ENCODE results near the gene KCNAB1. TPM values are rescaled to one million over a fixed set of nuclear protein-coding genes. Genes with fewer than 3 reads are reported as not detected.

Gene KCNAB1
- total RNA-seq, 1 donor from 2014 or later, result 3.9 TPM

DNA sequence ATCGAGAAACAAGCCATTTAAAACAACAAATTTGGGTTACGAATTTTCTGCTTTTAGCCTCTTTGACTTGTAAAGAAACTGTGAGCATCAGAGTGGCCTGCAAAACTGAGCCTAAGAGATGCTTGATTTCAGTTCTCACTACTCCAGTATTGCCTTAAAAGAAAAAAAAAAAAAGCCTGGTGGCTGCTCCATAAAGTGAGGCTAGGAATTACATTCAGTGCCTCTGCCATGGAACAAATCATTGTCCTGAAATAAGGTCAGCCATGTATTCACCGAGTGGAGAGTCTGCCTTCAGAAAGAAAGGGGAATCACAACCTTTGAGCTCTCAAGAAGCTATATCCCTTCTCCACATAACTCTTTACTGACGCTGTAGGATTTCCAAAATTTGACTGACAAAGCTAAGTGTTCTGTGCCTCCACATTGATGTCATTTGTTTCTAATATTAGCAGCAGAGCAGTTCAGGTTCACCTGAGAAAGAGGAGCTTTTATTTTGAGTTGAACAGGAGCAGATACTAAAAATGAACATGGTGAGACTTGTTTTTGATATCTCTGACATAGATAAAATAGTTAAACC is 297.3 kb downstream of the KCNAB1 start:
- TF ChIP-seq POLR2A (IDR thresholded peaks at IDR 0.05) (no peak), POLR2AphosphoS5 (IDR thresholded peaks at IDR 0.05; ENCODE audit: insufficient read depth in 1 of 2, low read depth in 1 of 2) (no peak)
- TF ChIP-seq, protein P1, sequence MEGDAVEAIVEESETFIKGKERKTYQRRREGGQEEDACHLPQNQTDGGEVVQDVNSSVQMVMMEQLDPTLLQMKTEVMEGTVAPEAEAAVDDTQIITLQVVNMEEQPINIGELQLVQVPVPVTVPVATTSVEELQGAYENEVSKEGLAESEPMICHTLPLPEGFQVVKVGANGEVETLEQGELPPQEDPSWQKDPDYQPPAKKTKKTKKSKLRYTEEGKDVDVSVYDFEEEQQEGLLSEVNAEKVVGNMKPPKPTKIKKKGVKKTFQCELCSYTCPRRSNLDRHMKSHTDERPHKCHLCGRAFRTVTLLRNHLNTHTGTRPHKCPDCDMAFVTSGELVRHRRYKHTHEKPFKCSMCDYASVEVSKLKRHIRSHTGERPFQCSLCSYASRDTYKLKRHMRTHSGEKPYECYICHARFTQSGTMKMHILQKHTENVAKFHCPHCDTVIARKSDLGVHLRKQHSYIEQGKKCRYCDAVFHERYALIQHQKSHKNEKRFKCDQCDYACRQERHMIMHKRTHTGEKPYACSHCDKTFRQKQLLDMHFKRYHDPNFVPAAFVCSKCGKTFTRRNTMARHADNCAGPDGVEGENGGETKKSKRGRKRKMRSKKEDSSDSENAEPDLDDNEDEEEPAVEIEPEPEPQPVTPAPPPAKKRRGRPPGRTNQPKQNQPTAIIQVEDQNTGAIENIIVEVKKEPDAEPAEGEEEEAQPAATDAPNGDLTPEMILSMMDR (IDR thresholded peaks at IDR 0.05), result no peak
- Histone ChIP-seq H3K4me3 (no peak overlapping the region), H3K9me3 (no peaks in the 10 kb centered on the region), H3K27ac (no peak overlapping the region), H3K36me3 (no peaks in the 10 kb centered on the region), H3K27me3 (no peaks in the 10 kb centered on the region), H3K4me1 (no peaks in the 10 kb centered on the region)
- DNase-seq (ENCODE audit: extremely low spot score in 2 of 2), result no peak
- intact Hi-C loops (cut with DNase I), result no loop called here

DNA sequence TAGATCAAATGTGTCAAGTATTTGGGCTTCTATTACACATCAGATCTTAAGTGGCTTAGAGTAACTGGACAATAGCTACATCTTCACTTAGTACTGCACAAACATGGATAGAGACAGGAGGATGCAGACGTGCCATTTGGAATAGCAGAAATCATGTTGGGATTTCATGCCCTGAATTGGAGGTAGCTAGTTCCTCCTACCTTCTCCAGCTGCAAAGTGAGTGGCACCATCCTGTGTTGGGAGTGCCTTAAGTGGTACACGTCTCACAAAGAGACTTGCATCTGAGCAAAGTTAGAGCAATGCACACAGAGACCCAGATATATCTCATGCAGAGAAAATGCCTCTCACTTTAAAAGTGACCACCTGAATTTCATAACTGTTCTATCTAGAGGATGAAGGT is 298.1 kb downstream of the KCNAB1 start:
- no peak for TF ChIP-seq POLR2A (IDR thresholded peaks at IDR 0.05)
- no peak for TF ChIP-seq POLR2AphosphoS5 (IDR thresholded peaks at IDR 0.05; ENCODE audit: insufficient read depth in 1 of 2, low read depth in 1 of 2)
- TF ChIP-seq, protein P1 (IDR thresholded peaks at IDR 0.05), result no peak
- Histone ChIP-seq H3K27ac (no peak overlapping the region), H3K36me3 (no peaks in the 10 kb centered on the region), H3K27me3 (no peaks in the 10 kb centered on the region), H3K9me3 (no peaks in the 10 kb centered on the region), H3K4me3 (no peak overlapping the region), H3K4me1 (no peaks in the 10 kb centered on the region)
- intact Hi-C loops (cut with DNase I), result no loop called here
- no peak for DNase-seq (ENCODE audit: extremely low spot score in 2 of 2)

DNA sequence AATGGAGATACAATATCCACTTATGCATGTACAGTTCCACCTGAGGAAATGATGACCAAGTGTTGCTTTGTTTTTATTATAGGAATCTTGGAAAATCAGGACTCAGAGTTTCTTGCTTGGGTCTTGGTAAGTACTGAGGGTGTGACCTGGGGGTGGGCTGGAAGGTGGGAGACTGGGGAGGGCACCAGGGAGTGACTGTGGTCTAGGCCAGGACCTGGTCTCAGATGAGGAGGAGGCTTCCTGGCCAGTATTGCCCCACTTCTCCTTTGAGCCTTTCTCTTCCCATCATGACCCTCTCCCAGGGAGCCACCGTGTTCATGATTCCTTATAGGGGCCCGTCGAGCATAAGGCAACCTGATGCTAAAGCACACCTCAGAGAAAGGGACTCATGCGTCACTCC is 301.2 kb downstream of the KCNAB1 start:
- no peak overlapping the region for H3K27ac ChIP-seq
- intact Hi-C loops (cut with DNase I), result no loop called here
- H3K9me3 ChIP-seq, result no peaks in the 10 kb centered on the region
- no peak for DNase-seq (ENCODE audit: extremely low spot score in 2 of 2)
- no peak overlapping the region for H3K4me3 ChIP-seq
- H3K4me1 ChIP-seq, result no peaks in the 10 kb centered on the region
- TF ChIP-seq POLR2A (IDR thresholded peaks at IDR 0.05), result no peak
- no peak for TF ChIP-seq POLR2AphosphoS5 (IDR thresholded peaks at IDR 0.05; ENCODE audit: insufficient read depth in 1 of 2, low read depth in 1 of 2)
- TF ChIP-seq, protein P1 (IDR thresholded peaks at IDR 0.05), result no peak
- no peaks in the 10 kb centered on the region for H3K36me3 ChIP-seq
- H3K27me3 ChIP-seq, result no peaks in the 10 kb centered on the region

DNA sequence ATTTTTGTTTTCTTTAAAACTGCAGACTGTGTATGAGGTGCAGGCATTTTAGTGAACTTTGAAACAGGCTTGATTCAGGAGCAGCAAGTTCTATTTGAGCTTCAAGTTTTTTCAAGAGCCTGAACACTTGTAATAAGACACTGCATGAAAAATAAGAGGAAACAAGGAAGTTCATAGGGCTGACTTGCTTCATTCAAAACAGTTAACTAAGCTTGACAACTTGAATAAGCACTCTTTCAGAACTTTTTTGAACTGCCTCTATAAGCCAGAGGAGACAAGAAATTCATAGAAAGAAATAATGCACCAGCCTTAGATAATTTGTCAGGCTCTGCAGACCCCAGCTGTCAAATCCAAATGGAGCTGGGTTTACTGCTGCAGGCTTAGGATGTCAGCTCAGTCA is 304.4 kb downstream of the KCNAB1 start:
- no peaks in the 10 kb centered on the region for H3K36me3 ChIP-seq

DNA sequence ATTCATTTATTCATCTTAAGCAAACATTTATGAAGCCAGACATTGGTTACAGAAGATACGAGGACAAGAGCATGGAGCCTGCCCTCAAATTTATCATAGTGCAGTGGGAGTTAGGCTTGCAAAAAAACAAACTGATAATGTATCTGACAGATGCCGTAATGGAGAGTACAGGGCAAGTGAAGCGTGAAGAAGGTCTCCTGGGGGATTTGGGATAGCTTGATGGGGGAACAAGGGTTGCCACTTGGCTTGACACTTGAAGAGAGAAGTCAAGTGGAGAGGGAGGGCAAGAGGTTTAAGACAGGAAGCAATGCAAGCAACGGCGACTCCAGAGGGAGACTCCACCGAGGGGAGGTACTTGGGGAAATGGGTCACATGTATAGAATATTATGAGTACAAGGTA is 305.3 kb downstream of the KCNAB1 start:
- Histone ChIP-seq H3K9me3 (no peaks in the 10 kb centered on the region), H3K36me3 (no peaks in the 10 kb centered on the region), H3K27ac (no peak overlapping the region), H3K4me3 (no peak overlapping the region), H3K4me1 (no peaks in the 10 kb centered on the region), H3K27me3 (no peaks in the 10 kb centered on the region)
- no peak for DNase-seq (ENCODE audit: extremely low spot score in 2 of 2)
- TF ChIP-seq POLR2AphosphoS5 (IDR thresholded peaks at IDR 0.05; ENCODE audit: insufficient read depth in 1 of 2, low read depth in 1 of 2), result no peak
- TF ChIP-seq POLR2A (IDR thresholded peaks at IDR 0.05), result no peak
- TF ChIP-seq, protein P1 (IDR thresholded peaks at IDR 0.05), result no peak
- intact Hi-C loops (cut with DNase I), result no loop called here

More for the DNA sequence above, 304.4 kb downstream of the KCNAB1 start:
- no peak overlapping the region for H3K27ac ChIP-seq
- no peaks in the 10 kb centered on the region for H3K9me3 ChIP-seq
- no peak overlapping the region for H3K4me3 ChIP-seq
- intact Hi-C loops (cut with DNase I), result no loop called here
- TF ChIP-seq POLR2AphosphoS5 (IDR thresholded peaks at IDR 0.05; ENCODE audit: insufficient read depth in 1 of 2, low read depth in 1 of 2) (no peak), POLR2A (IDR thresholded peaks at IDR 0.05) (no peak)
- TF ChIP-seq, protein P1 (IDR thresholded peaks at IDR 0.05), result no peak
- H3K27me3 ChIP-seq, result no peaks in the 10 kb centered on the region
- no peak for DNase-seq (ENCODE audit: extremely low spot score in 2 of 2)
- no peaks in the 10 kb centered on the region for H3K4me1 ChIP-seq
